Endodermal cell (in vitro differentiated cells): ENCODE results near the gene ABHD11. TPM values are rescaled to one million over a fixed set of nuclear protein-coding genes. Genes with fewer than 3 reads are reported as not detected.

Source experiments
- DNase-seq: peaks from one replicate; pipeline ENCODE4 v3.0.0-alpha.2; 2017
- H3K27ac ChIP-seq: 2 replicates; pipeline ENCODE4 v1.5.1; 2013; ENCODE audit warnings: mild to moderate bottlenecking, low read depth, low read length, moderate library complexity
- H3K27me3 ChIP-seq: 2 replicates; pipeline ENCODE4 v1.6.1; 2013; ENCODE audit warnings: mild to moderate bottlenecking, low read length, moderate library complexity; ENCODE audit not compliant: insufficient read depth, control insufficient read depth, poor library complexity, severe bottlenecking
- H3K36me3 ChIP-seq: 2 replicates; pipeline ENCODE4 v1.7.0; 2013; ENCODE audit warnings: mild to moderate bottlenecking, low read length, moderate library complexity; ENCODE audit not compliant: control insufficient read depth, insufficient read depth
- H3K4me1 ChIP-seq: one replicate; pipeline ENCODE4 v1.7.0; 2013; ENCODE audit warnings: low read length; ENCODE audit not compliant: control insufficient read depth, insufficient read depth
- H3K4me3 ChIP-seq: 2 replicates; pipeline ENCODE4 v1.5.1; 2013; ENCODE audit warnings: mild to moderate bottlenecking, low read length, moderate library complexity
- H3K9ac ChIP-seq: 2 replicates; pipeline ENCODE4 v1.6.1; 2013; ENCODE audit warnings: mild to moderate bottlenecking, low read length, moderate library complexity; ENCODE audit not compliant: poor library complexity, severe bottlenecking; ENCODE audit errors: extremely low read depth
- H3K9me3 ChIP-seq: 2 replicates; pipeline ENCODE4 v1.6.1; 2013; ENCODE audit warnings: mild to moderate bottlenecking, low read length, moderate library complexity; ENCODE audit not compliant: control insufficient read depth
- H3K27ac Mint-ChIP-seq: 2 replicates; pipeline ENCODE4 v1.8.0; 2020; ENCODE audit warnings: mixed read lengths
- H3K27me3 Mint-ChIP-seq: 2 replicates; pipeline ENCODE4 v1.8.0; 2021; ENCODE audit warnings: mild to moderate bottlenecking, mixed read lengths; ENCODE audit not compliant: insufficient read depth
- H3K36me3 Mint-ChIP-seq: 2 replicates; pipeline ENCODE4 v1.8.0; 2020; ENCODE audit warnings: low read depth, mixed read lengths
- H3K4me1 Mint-ChIP-seq: 2 replicates; pipeline ENCODE4 v1.8.0; 2020; ENCODE audit warnings: mixed read lengths
- H3K4me3 Mint-ChIP-seq: 2 replicates; pipeline ENCODE4 v1.8.0; 2020; ENCODE audit warnings: mild to moderate bottlenecking, moderate library complexity, mixed read lengths
- H3K9me3 Mint-ChIP-seq: 2 replicates; pipeline ENCODE4 v1.8.0; 2020; ENCODE audit warnings: mild to moderate bottlenecking, mixed read lengths
- WGBS, 2 experiments: methylation state at CpG; one replicate each; pipeline versions ENCODE4 v1.1.5 to v1.1.7; 2013; ENCODE audit warnings: missing lambda C conversion rate in 2 of 2, mixed read lengths in 1 of 2; ENCODE audit not compliant: insufficient coverage in 1 of 2, insufficient read length in 1 of 2; 5-methylcytosine and 5-hydroxymethylcytosine counted together
- total RNA-seq, 2 donors: library from RNA; stranded (reverse); fragmentation: NEBNext Ultra II Directional in 1 of 2; extraction: Animal tissue kit (Norgen Biotek cat#: 25700) in 1 of 2; gene quantifications; 2 replicates in 1 of 2; 3 replicates in 1 of 2; pipeline ENCODE4 v1.2.1, GENCODE V29; 2021
- TF ChIP-seq, protein P1 (sequence below): fragments of 200-600 bp; sonication (generic); conservative IDR thresholded peaks from 2 replicates; pipeline ENCODE4 v1.5.0; 2021; ENCODE audit warnings: antibody characterized with exemption, mild to moderate bottlenecking

The ABHD11 gene
- total RNA-seq, 2 donors from 2014 or later: 76.9 to 109 TPM

DNA sequence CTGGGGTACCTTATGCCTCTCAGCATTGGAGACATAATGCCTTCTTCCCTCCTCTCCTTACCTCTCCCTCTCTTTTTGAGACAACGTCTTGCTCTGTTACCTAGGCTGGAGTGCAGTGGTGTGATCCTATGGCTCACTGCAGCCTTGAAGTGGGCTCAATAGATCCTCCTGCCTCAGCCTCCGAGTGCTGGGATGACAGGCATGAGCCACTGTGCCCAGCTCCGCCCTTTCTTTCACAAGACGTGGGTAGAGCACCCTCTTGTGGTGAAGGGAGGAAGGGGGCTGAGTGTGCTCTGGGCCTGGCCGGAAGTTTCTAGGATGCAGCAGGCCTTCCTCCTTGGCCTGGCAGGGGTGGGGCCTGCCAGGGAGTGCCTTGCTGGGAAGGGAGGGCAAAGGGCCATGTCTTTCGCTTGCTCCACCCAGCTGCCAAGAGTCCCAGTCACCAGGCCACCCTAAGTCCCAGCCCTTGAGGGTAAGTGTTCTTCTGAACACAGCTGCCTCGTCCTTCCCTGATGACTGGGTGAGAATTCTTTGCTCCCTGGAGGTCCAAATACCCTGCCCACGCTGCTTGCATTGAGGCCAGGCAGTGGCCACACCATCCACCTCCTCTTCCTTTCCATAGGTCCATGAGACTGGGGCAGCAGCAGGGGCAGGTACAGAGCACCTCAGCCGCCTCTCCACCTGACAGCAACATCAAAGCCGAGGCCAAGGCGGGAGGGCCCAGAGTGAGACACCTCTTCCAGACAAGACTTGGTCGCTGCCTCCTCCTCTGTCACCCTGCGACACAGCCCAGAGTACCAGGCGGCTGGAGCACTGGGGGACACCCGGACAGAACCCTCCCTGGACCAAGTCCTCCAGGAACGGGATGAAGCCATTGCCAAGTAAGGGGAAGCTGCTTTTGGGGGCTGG lies 3.7 kb downstream of the ABHD11 start:
- H3K27ac Mint-ChIP-seq: peak overlapping the region; percentile 85
- no peak overlapping the region for H3K9ac ChIP-seq
- peak; percentile 97 for DNase-seq

DNA sequence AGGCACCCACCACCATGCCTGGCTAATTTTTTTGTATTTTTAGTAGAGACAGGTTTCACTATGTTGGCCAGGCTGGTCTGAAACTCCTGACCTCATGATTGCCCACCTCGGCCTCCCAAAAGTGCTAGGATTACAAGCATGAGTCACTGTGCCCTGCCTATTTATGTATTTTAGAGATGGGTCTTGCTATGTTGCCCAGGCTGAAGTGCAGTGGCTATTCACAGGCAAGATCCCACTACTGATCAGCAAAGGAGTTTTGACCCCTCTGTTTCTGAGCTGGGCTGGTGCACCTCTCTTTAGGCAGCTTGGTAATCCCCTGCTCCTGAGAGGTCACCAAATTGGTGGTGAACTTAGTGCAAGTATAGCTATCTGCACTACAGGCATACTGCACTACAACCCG lies 6.2 kb downstream of the ABHD11 start:
- 81 to 93% methylated on average over 2 of the region's 2 CpGs for WGBS, 2 experiments
- TF ChIP-seq, protein P1, sequence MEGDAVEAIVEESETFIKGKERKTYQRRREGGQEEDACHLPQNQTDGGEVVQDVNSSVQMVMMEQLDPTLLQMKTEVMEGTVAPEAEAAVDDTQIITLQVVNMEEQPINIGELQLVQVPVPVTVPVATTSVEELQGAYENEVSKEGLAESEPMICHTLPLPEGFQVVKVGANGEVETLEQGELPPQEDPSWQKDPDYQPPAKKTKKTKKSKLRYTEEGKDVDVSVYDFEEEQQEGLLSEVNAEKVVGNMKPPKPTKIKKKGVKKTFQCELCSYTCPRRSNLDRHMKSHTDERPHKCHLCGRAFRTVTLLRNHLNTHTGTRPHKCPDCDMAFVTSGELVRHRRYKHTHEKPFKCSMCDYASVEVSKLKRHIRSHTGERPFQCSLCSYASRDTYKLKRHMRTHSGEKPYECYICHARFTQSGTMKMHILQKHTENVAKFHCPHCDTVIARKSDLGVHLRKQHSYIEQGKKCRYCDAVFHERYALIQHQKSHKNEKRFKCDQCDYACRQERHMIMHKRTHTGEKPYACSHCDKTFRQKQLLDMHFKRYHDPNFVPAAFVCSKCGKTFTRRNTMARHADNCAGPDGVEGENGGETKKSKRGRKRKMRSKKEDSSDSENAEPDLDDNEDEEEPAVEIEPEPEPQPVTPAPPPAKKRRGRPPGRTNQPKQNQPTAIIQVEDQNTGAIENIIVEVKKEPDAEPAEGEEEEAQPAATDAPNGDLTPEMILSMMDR: no peak
- H3K27me3 Mint-ChIP-seq: no peaks in the 10 kb centered on the region
- Histone ChIP-seq H3K27me3 (no peaks in the 10 kb centered on the region), H3K4me3 (no peak overlapping the region), H3K4me1 (no peaks in the 10 kb centered on the region), H3K36me3 (peaks cover 17% of the 10 kb centered on the region), H3K9ac (no peak overlapping the region), H3K9me3 (no peaks in the 10 kb centered on the region), H3K27ac (no peak overlapping the region)
- DNase-seq: no peak
- no peak overlapping the region for H3K27ac Mint-ChIP-seq
- H3K4me3 Mint-ChIP-seq: no peak overlapping the region
- peaks cover 18% of the 10 kb centered on the region for H3K36me3 Mint-ChIP-seq
- peaks cover 9% of the 10 kb centered on the region for H3K4me1 Mint-ChIP-seq
- H3K9me3 Mint-ChIP-seq: no peaks in the 10 kb centered on the region

More for the DNA sequence above, 3.7 kb downstream of the ABHD11 start:
- no peaks in the 10 kb centered on the region for H3K27me3 Mint-ChIP-seq
- Histone ChIP-seq H3K27ac (no peak overlapping the region), H3K36me3 (peaks cover 21% of the 10 kb centered on the region), H3K4me3 (no peak overlapping the region), H3K9me3 (no peaks in the 10 kb centered on the region), H3K4me1 (no peaks in the 10 kb centered on the region), H3K27me3 (no peaks in the 10 kb centered on the region)
- no peaks in the 10 kb centered on the region for H3K9me3 Mint-ChIP-seq
- 43 to 75% methylated on average over 6 to 16 of the region's 16 CpGs for WGBS, 2 experiments
- peaks cover 18% of the 10 kb centered on the region for H3K36me3 Mint-ChIP-seq
- TF ChIP-seq, protein P1: peak; percentile 95
- peaks cover 7% of the 10 kb centered on the region for H3K4me1 Mint-ChIP-seq
- no peak overlapping the region for H3K4me3 Mint-ChIP-seq

DNA sequence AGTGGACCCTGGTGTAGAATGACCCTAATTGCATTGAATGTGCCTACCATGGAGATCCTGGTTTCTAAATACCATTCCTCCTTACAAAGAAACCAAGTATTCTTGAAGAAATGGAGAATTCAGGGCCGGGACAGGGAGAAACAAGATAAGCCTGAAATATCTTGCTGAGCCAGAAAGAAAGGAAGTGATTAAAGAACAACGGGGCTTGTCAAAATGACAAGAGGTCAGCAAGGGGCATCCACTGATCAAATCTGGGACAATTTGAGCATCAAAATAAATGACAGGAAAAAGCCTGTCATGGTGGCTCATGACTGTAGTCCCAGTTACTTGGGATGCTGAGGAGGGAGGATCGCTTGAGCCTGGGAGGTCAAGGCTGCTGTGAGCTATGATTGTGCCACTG lies 8.1 kb downstream of the ABHD11 start:
- H3K27ac ChIP-seq: peak overlapping the region; percentile 38
- H3K36me3 Mint-ChIP-seq: peaks cover 1% of the 10 kb centered on the region
- H3K4me1 Mint-ChIP-seq: peaks cover 9% of the 10 kb centered on the region
- no peak overlapping the region for H3K4me3 Mint-ChIP-seq
- no peak overlapping the region for H3K9ac ChIP-seq
- no peaks in the 10 kb centered on the region for H3K9me3 Mint-ChIP-seq
- DNase-seq: peak; percentile 33
- no peak overlapping the region for H3K4me3 ChIP-seq
- H3K4me1 ChIP-seq: no peaks in the 10 kb centered on the region
- H3K9me3 ChIP-seq: no peaks in the 10 kb centered on the region
- no peak overlapping the region for H3K27ac Mint-ChIP-seq
- TF ChIP-seq, protein P1: no peak
- no peaks in the 10 kb centered on the region for H3K27me3 ChIP-seq
- no peaks in the 10 kb centered on the region for H3K27me3 Mint-ChIP-seq
- WGBS, 2 experiments: 30 to 59% methylated on average over 2 to 3 of the region's 3 CpGs
- peaks cover under 1% of the 10 kb centered on the region for H3K36me3 ChIP-seq
